Activated CD8-positive, alpha-beta memory T cell treated with anti-CD3 and anti-CD28 coated beads for 48 hours (primary cell): ENCODE results near the gene HOXB13.

Experiments
- DNase-seq, 3 experiments: peaks; one replicate each; pipeline ENCODE4 v3.0.0-alpha.2; 2020; ENCODE audit warnings: low read depth in 2 of 3, low spot score in 2 of 3

Gene HOXB13

DNA sequence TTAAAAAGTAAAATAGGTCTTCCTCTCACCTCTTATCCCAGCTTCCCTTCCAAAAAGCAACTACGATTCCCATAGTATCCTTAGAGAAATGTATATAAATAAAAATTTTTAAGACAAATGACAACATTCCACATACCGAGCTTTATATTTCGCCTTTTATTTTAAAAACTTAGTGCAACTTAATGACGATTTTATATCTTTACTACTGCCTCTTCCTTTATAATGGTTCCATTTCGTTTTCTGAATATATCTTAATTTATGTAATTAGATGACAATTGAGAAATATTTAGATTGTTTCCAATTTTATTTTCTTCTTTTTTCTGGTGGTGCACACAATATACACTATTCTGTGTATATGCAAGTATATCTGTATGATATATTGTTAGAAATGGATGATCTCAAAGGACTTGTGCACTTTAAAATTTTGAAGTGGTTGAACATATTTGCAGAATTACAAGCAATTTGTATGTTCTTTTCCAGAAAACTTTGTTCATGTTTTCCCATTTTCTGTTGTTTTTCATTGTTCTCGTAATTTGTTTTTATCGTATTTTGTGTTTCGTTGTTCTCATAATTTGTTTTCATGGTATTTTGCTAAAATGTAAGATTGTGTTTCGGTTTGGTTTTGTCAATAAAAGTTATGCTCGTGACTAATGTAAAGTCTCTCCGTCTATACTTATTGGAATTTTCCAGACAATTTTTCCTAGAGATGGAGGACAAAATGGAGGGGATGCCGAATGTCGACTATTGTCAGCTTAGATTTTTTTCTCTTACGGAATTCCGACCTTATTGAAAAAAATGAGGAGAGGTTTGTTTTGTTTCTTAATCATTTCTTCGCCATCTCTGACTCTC, 20.4 kb upstream of the HOXB13 start:
- no peak for DNase-seq

GRCh38 chr17:48747445-48748363, 19.2 kb upstream of the HOXB13 start:
- no peak for DNase-seq

GRCh38 chr17:48746916-48747444, 18.4 kb upstream of the HOXB13 start:
- DNase-seq, result no peak

- no peak for DNase-seq
These were observed 17.1 kb upstream of the HOXB13 start for GRCh38 chr17:48745381-48746275.

DNA sequence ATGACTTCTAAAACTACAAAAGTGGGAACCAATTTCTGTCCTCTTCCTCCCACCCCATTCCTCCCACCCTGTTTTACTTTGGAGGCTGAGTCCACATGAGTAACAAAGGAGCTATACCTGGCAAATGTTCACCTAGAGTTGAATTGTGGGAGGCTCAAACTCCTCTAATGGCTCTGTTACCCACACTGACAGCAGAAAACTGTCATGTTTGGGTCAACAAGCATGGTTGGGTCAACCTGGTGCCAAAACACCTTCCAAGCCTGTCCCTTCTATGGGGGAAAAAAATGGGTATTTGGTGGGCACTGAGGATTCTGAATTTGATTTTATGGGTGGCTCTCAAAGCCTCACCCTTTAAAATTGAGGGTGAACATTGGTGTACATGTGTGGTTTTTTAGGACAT, 12.0 kb upstream of the HOXB13 start:
- DNase-seq, result no peak

- no peak for DNase-seq
These were observed 10.4 kb upstream of the HOXB13 start for GRCh38 chr17:48738803-48739526.

DNA sequence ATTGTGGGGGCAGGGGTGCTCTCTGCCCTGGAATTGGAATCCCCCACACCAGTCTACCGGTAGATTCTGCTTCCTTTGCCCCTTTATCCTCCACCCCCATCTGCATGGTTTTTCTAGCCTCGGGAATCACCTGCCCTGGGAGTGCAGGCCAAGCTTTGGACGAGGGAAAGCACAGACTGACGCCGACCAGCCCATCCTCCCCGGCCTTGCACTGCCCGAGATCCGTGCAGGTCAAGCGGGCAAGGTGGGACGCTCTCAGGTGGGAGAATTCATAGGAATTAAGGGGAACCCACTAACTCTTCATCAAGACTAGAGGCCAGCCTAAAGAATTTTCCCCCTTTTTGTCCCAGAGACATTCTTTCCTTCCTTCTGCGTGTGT, 9.9 kb upstream of the HOXB13 start:
- no peak for DNase-seq

- DNase-seq, result no peak
These were observed 8.9 kb upstream of the HOXB13 start for GRCh38 chr17:48737330-48738043.

- no peak for DNase-seq
These were observed 6.5 kb upstream of the HOXB13 start for GRCh38 chr17:48735062-48735351.

DNA sequence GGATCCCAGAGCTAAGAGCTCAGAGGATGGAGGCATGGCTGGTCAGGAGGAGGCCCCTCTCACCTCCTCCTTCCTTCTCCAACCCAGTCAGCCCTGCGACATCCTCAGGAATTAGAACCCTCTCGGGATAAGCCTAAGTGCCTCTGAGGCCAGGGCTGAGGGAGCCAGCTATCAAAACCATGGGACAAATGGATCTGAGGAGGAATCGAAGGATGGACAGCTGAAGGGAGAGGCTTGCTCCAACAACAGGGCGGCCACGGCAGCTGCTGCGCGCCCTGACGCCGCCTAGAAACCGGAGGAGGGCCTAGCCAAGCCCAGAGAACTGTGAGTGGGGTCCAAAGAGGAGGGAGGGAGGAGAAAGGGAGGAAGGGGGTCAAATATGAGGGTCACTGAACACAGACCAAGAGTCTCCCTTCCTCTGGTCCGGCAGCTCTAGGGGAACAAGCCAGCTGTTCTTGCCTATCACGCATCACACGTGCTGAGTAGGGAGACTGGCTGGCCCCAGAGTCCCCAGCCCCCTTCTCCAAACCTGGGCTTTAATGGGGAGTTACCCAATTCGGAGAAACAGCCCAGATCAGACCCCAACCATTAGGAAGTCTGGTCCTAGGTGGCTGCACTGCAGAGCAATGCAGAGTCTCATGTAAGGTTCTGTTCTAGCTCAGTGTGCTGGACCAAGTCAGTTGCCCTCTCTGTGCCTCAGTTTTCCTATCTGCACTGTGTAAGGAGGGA, 5.9 kb upstream of the HOXB13 start:
- no peak for DNase-seq

- DNase-seq, result no peak
These were observed 5.2 kb upstream of the HOXB13 start for GRCh38 chr17:48733632-48734328.

DNA sequence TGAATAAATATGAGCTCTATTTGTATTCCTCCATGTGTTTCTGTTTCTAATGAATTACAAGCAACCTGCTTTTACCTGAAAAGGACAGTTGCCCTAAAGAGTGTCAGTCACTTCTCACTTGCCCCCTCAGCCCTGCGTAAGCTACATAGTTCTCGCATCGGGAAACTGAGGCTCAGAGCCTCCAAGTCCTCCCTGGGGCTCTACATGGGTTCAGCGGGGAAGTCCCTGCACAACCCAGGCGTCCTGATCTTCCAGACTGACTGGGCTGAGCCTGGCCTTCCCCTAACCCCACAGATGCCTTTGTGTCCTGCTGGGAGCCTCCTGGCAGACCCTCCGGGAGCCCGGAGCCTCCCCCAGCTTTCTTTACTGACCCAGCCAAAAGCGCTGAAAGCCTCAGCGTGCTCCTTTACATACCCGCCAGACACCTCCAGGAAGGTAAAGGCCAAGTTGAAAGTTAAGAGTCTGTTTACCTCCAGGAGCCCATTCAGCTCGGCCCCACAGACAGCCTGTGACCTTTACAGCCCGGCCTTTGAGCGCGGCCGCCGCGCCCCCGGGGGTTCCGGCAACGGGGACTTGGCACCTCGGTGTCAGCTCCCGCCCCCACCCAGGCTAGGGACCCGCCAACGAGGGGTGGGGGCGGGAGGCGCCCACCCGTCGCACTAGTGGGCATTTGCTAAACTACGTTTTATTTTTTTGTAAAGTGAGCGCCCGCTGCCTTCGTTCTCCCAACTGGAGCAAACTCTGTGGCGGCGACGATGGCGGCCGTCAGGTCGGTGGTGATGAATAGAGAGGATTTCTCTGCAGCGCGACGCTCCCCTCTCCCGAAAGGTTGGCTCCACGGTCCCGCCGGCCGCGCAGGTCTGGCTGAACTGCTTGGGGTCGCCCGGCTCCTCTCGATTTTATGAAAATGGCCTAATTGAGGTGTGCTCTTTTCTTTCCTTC, 4.4 kb upstream of the HOXB13 start:
- no peak for DNase-seq

DNA sequence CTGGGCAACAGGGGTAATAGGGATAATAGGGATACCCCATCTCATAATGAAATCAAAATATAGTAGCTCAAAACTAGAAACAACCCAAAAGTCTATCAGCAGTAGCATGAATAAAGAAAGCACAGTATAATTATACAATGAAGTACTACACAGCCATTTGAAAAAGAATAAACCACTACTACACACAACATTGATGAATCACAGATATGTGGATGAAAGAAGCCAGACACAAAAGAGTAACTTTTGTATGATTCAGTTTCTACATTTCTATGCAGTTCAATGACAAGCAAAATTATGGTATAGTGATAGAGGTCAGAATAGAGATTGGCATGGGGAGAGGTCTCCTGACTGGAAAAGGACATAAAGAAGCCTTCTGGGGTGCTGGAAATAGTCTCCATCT, 2.8 kb upstream of the HOXB13 start:
- DNase-seq, result no peak

DNA sequence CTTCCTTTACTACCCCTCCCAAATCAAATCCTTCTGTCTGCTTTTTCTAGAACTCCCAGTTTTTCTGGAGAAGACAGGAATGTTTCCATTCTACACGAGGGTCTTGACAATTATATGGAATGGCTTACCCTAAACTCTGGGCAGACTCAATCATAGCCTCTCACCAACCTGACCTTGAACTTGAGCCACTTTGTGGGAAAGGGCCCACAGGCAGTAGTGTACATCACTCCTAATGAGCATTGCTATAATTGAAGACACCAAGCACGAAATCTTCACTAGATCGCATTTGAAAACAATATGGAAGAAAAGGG, 1.6 kb upstream of the HOXB13 start:
- no peak for DNase-seq

DNA sequence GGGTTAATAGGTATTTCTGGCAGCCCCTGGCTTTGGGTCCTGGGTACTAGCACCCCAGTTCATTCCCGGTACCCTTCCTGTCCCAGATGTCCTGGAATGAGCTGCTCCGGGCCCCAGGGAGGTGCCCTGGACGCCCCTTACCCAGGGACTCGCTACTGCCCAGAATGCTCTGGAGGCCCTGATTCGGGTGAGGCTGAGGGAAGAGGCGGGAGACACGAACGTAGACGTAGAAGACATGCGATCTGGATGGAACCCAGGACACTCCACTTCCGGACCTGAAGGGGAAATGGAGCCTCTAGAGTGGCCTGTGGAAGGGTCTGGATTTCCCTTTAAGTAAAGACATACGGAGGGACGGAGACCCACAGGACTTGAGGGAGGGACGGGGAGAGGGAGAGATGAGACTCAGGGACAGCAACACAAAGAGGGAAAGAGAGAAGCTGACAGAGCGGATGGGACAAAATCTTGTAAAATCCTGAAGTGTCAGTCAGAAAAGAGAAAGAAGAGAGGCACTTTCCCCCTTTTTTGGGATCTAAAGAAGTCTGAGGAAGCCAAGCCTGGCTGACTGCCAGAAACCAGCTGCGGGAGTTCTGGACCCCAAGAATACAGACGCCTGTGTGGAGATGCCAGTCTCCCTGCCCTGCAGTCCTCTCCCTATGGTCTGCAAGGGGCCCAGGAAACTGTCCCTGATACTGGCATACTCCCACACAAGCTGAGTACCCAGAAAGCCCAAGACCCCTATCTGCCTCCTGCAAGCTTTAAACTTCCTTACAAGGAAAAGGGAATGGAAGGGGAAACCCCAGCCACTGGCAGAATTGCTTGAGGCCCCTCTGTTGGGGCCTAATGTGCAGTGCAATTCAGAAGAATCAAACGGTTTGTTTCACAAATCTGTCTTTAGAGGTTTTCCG, 1.0 kb upstream of the HOXB13 start:
- no peak for DNase-seq

DNA sequence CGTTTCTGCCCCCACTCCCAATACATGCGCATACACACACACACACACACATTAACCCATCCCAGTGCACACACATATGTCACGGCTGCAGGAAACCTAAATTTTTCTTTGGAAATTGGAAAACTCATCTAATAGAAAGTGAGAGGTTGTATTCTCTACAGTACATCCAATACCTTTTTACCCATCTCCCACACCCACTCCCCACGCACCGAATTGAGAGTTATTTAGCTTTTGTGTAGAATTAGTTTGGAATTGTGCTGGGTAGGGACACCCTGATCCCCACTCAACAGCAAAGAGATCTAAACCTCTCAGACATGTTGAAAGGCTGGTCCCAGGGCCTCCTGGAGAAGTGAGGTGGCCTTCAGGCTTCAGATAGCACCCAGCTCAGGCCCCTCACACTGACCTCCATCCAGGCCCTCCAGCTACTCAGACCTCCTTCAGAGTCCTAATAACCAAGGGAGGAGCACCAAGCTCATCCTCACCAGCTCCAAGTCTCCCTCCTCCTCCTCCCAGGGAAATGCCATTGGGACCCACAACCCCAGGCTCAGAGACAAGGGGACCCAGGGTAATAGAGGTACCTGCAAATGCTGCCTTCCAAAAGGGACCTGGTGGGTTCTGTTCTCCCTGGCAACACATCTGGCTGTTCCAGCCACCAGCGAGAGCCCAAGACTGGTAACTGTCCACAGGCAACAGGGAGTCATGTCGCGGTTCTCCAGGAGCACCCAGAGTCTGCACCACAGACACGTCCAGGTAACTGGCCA, 955 bp downstream of the HOXB13 start:
- DNase-seq, result no peak
